CD4-positive, alpha-beta memory T cell (primary cell): Measurements from ENCODE around the gene MROH7. TPM values are rescaled to one million over a fixed set of nuclear protein-coding genes. Genes with fewer than 3 reads are reported as not detected.

ENCODE experiments used
- CTCF ChIA-PET: fragments of 350-600 bp; sonication (Branson Sonifier 250); formaldehyde crosslinking; loops from one replicate; lab custom pipeline; 2021; ENCODE audit warnings: inconsistent platforms; ENCODE audit not compliant: partially characterized antibody; lab: Charles Lee
- POLR2A ChIA-PET: fragments of 350-600 bp; sonication (Branson Sonifier 250); formaldehyde crosslinking; loops from one replicate; lab custom pipeline; 2021; ENCODE audit not compliant: partially characterized antibody; lab: Charles Lee
- DNase-seq, 5 donors: peaks; one replicate each; pipeline versions ENCODE4 v3.0.0 to v3.0.0-alpha.2; 2020 to 2022; ENCODE audit warnings: mixed read lengths in 1 of 5
- H3K27ac ChIP-seq: one replicate; pipeline ENCODE4 v1.7.0; 2013; ENCODE audit warnings: low read depth, low read length
- H3K27me3 ChIP-seq: 2 replicates; pipeline ENCODE4 v1.7.0; 2013; ENCODE audit warnings: mild to moderate bottlenecking, low read length, moderate library complexity; ENCODE audit not compliant: insufficient read depth
- H3K36me3 ChIP-seq: 2 replicates; pipeline ENCODE4 v1.7.0; 2013; ENCODE audit warnings: mild to moderate bottlenecking, low read length, moderate library complexity; ENCODE audit not compliant: insufficient read depth
- H3K4me1 ChIP-seq: 2 replicates; pipeline ENCODE4 v1.7.0; 2013; ENCODE audit warnings: mild to moderate bottlenecking, low read length, moderate library complexity; ENCODE audit not compliant: insufficient read depth
- H3K4me3 ChIP-seq, 2 donors: one replicate each; pipeline ENCODE4 v1.7.0; 2013; ENCODE audit warnings: low read length in 2 of 2, mild to moderate bottlenecking in 1 of 2
- H3K9me3 ChIP-seq, 2 donors: one replicate each; pipeline ENCODE4 v1.7.0; 2013; ENCODE audit warnings: low read length in 2 of 2, control low read depth in 1 of 2; ENCODE audit not compliant: control insufficient read depth in 1 of 2
- H3K27ac Mint-ChIP-seq, 7 donors: one replicate each; pipeline ENCODE4 v1.8.0; 2020 to 2021; ENCODE audit warnings: mixed read lengths in 7 of 7, mild to moderate bottlenecking in 6 of 7, inconsistent platforms in 3 of 7, moderate library complexity in 3 of 7
- H3K27me3 Mint-ChIP-seq, 2 donors: one replicate each; pipeline ENCODE4 v1.8.0; 2020 to 2021; ENCODE audit warnings: mixed read lengths in 2 of 2
- H3K36me3 Mint-ChIP-seq, 2 donors: one replicate each; pipeline ENCODE4 v1.8.0; 2020 to 2021; ENCODE audit warnings: mixed read lengths in 2 of 2, inconsistent platforms in 1 of 2, mild to moderate bottlenecking in 1 of 2
- H3K4me1 Mint-ChIP-seq, 4 donors: one replicate each; pipeline ENCODE4 v1.8.0; 2020 to 2021; ENCODE audit warnings: mixed read lengths in 4 of 4, mild to moderate bottlenecking in 1 of 4
- H3K4me3 Mint-ChIP-seq, 8 donors: one replicate each; pipeline ENCODE4 v1.8.0; 2020 to 2021; ENCODE audit warnings: mixed read lengths in 8 of 8, mild to moderate bottlenecking in 7 of 8, moderate library complexity in 6 of 8, inconsistent platforms in 3 of 8
- H3K9me3 Mint-ChIP-seq, 8 donors: one replicate each; pipeline ENCODE4 v1.8.0; 2020 to 2021; ENCODE audit warnings: mixed read lengths in 8 of 8, mild to moderate bottlenecking in 5 of 8, inconsistent platforms in 3 of 8, moderate library complexity in 1 of 8
- intact Hi-C: fragments of 100-400 bp; cut with micrococcal nuclease; formaldehyde crosslinking; loops from one replicate; pipeline ENCODE4 v1.15.1; 2023
- polyA plus RNA-seq, 2 donors: library from polyadenylated mRNA; unstranded; fragments of 300-500 nt; fragmentation: Illumina TruSeq; gene quantifications; one replicate each; pipeline ENCODE4 v1.2.3, GENCODE V29; 2021
- total RNA-seq, 2 experiments: library from RNA; stranded (reverse); gene quantifications; one replicate each; pipeline ENCODE4 v1.2.3, GENCODE V29; 2021

The MROH7 gene
- total and polyA plus RNA-seq, 4 experiments from 2014 or later, result 0.22 to 0.38 TPM; not detected in 2

DNA sequence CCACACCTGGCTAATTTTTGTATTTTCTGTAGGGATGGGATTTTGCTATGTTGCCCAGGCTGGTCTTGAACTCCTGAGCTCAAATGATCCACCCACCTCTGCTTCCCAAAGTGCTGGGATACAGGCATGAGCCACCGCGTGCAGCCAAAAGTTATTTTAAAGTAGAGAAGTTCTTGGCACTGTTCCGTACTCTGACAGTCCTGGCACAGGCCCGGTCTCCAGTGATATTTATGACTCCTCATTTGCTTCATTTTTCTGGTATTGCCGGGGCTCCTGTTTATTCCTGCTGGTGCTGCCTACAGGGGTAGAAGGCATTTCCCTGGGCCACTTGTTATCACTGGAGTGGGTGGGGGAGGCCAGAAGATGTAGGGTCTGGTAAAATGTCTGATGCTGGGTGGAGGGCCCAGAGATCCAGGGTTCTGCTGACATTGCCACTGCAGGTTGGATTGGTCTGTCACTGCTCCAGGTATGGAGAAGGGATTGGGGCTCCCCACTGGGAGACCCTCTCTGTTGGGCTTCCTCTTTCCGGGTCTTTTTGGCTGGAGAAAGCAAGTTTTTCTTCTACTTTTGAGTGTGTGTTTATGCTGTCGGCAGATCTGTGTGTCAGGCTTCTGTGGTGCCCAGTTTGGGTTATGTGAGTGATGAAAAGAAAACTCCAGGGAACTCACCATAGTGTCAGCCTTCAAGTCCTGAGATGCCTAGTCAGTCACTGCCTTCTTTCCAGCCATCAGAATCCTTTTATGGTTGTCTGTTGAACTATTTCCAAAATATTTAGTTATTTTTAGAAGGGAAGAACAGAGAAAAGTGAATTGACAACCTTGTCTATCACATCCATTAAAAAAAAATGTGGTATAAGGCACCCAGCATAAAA is 4.5 kb downstream of the MROH7 start:
- Mint-ChIP-seq H3K4me3 (no peak overlapping the region), H3K27me3 (peaks cover 7 to 11% of the 10 kb centered on the region in 2 donors), H3K27ac (no peak overlapping the region), H3K4me1 (no peaks in the 10 kb centered on the region), H3K36me3 (peaks cover 0 to 4% of the 10 kb centered on the region in 2 donors), H3K9me3 (peaks cover 0 to 30% (median 14%) of the 10 kb centered on the region in 8 donors)
- no peaks in the 10 kb centered on the region for H3K9me3 ChIP-seq
- H3K27ac ChIP-seq, result no peak overlapping the region
- H3K36me3 ChIP-seq, result no peaks in the 10 kb centered on the region
- POLR2A ChIA-PET, result no interaction called here
- no peak overlapping the region for H3K4me3 ChIP-seq
- no peak for DNase-seq
- no peaks in the 10 kb centered on the region for H3K4me1 ChIP-seq
- H3K27me3 ChIP-seq, result no peaks in the 10 kb centered on the region
- CTCF ChIA-PET, result no interaction called here
- intact Hi-C loops, result no loop called here

DNA sequence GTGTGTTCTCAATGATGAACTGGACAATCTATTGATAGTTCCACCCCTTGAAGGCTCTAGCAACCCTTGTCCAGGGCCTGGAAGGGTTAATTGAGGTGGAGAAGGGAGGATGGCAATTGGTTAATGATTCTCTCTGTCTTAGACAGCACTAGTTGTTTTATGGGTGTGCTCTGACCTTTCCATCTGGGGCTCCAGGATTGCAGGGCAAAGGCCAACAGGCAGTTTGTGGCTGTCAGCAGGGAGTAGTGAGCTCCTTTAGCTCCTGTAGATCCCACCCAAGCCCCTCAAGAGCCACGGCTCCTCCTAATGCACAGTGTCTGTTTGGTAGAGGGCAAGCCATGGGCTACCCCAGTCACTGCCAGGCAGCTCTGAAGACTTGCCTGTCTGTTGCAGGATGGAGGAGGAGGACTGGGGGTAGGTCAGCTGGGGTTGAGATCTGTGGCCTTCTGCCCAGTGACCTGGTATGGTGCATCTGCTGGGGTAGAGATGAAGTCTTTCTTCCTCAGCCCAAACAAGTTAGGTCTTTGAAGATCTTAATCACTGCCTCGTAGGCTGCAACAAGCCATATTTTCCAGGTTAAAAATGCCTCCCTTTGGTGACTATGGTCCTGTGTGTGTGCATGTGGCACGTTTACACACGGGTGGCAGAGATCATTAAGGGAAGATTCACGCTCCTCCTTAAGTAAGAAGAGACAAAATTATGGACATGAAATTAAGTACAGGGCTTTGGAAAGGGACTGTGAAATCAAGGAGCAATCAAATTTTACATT is 7.7 kb downstream of the MROH7 start:
- Mint-ChIP-seq H3K27ac (no peak overlapping the region), H3K27me3 (peaks cover 11 to 12% of the 10 kb centered on the region in 2 donors), H3K4me3 (no peak overlapping the region), H3K9me3 (peaks cover 0 to 9% (median 0%) of the 10 kb centered on the region in 8 donors), H3K36me3 (no peaks in the 10 kb centered on the region), H3K4me1 (no peaks in the 10 kb centered on the region)
- ChIA-PET POLR2A (no interaction called here), CTCF (interaction anchor here (0.6 kb wide), 1 partner anchor 27 kb away, joined by 3 read pairs; no protein-coding TSS in a partner anchor)
- Histone ChIP-seq H3K36me3 (no peaks in the 10 kb centered on the region), H3K27ac (no peak overlapping the region), H3K4me1 (no peaks in the 10 kb centered on the region), H3K9me3 (no peaks in the 10 kb centered on the region), H3K27me3 (no peaks in the 10 kb centered on the region), H3K4me3 (no peak overlapping the region)
- DNase-seq, result no peak
- intact Hi-C loops, result no loop called here

DNA sequence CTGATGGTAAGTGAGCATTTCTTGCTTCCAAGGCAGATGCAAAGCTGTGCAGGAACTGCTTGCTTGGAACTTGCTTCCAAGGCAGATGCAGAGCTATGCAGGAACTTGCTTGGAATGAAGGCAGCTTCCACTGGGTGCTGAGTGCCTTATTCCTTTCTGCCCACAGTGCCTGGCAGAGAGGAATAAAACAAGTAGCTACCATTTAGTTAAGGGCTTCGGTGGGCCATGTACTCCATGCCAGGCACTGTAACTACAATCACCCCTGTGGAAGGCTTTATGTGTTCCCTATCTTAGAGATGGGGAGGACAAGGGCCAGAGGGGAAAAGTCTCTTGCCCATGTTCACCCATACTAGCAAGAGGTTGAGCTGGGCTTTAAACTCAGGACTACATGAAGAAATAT is 8.3 kb downstream of the MROH7 start:
- H3K4me1 Mint-ChIP-seq, result no peaks in the 10 kb centered on the region
- Histone ChIP-seq H3K4me3 (no peak overlapping the region), H3K27me3 (no peaks in the 10 kb centered on the region), H3K36me3 (no peaks in the 10 kb centered on the region), H3K27ac (no peak overlapping the region), H3K4me1 (no peaks in the 10 kb centered on the region), H3K9me3 (no peaks in the 10 kb centered on the region)
- no peak for DNase-seq
- H3K27ac Mint-ChIP-seq, result no peak overlapping the region
- peaks cover 0 to 8% (median 0%) of the 10 kb centered on the region in 8 donors for H3K9me3 Mint-ChIP-seq
- peaks cover 11 to 12% of the 10 kb centered on the region in 2 donors for H3K27me3 Mint-ChIP-seq
- no peak overlapping the region for H3K4me3 Mint-ChIP-seq
- ChIA-PET POLR2A (no interaction called here), CTCF (interaction anchor here (0.6 kb wide), 1 partner anchor 26 kb away, joined by 3 read pairs; no protein-coding TSS in a partner anchor)
- intact Hi-C loops, result no loop called here
- no peaks in the 10 kb centered on the region for H3K36me3 Mint-ChIP-seq

DNA sequence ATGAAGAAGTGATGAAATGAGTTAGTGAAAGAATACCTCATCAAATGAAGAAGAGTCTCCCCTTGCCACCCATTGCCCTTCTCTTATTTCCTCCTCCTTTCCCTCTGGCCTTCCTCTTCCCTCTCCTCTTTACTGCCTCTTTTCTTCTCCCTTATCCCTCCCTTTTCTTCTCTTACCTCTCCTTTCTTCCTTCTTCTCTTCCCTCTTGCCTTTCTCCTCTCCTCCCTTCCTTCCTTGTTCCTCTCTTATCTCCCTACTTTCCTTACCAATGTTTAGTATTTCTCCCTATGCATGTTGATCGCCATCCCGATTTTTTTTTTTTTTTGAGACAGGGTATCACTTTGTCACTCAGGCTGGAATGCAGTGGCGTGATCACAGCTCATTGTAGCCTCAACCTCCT is 8.8 kb downstream of the MROH7 start:
- POLR2A ChIA-PET, result no interaction called here
- CTCF ChIA-PET, result no interaction called here
- no peak overlapping the region for H3K27ac ChIP-seq
- H3K4me3 ChIP-seq, result no peak overlapping the region
- Mint-ChIP-seq H3K9me3 (peaks cover 0 to 8% (median 0%) of the 10 kb centered on the region in 8 donors), H3K4me3 (peak overlapping the region in 1 of 8 donors; percentile 16), H3K27me3 (peaks cover 11 to 12% of the 10 kb centered on the region in 2 donors), H3K36me3 (no peaks in the 10 kb centered on the region), H3K27ac (no peak overlapping the region), H3K4me1 (no peaks in the 10 kb centered on the region)
- no peaks in the 10 kb centered on the region for H3K27me3 ChIP-seq
- H3K4me1 ChIP-seq, result no peaks in the 10 kb centered on the region
- DNase-seq, result no peak
- intact Hi-C loops, result no loop called here
- H3K36me3 ChIP-seq, result no peaks in the 10 kb centered on the region
- H3K9me3 ChIP-seq, result no peaks in the 10 kb centered on the region

DNA sequence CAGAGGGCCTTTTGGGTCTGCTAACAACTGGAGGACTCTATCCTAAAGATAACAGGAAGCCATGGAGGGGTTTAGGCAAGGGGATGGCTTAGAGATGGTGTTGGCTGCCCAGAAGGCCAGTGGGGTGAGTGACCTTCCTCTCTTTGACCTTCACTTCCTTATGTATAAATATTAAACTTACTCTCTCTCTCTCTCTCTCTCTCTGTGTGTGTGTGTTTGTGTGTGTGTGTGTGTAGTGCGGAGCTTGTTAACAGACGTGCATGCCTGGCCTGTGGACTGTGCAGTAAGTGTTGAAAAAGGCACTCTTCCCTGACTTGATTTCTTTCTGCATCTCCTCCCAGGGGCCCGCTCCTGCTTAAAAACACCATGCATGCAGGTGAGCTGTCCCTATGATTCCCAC is 10.0 kb downstream of the MROH7 start:
- H3K4me1 ChIP-seq, result no peaks in the 10 kb centered on the region
- no peak for DNase-seq
- Mint-ChIP-seq H3K27ac (no peak overlapping the region), H3K27me3 (peaks cover 11 to 12% of the 10 kb centered on the region in 2 donors), H3K9me3 (no peaks in the 10 kb centered on the region), H3K4me3 (no peak overlapping the region), H3K4me1 (no peaks in the 10 kb centered on the region), H3K36me3 (no peaks in the 10 kb centered on the region)
- H3K27me3 ChIP-seq, result no peaks in the 10 kb centered on the region
- ChIA-PET POLR2A (no interaction called here), CTCF (no interaction called here)
- H3K36me3 ChIP-seq, result no peaks in the 10 kb centered on the region
- H3K27ac ChIP-seq, result no peak overlapping the region
- no peak overlapping the region for H3K4me3 ChIP-seq
- no peaks in the 10 kb centered on the region for H3K9me3 ChIP-seq
- intact Hi-C loops, result no loop called here

DNA sequence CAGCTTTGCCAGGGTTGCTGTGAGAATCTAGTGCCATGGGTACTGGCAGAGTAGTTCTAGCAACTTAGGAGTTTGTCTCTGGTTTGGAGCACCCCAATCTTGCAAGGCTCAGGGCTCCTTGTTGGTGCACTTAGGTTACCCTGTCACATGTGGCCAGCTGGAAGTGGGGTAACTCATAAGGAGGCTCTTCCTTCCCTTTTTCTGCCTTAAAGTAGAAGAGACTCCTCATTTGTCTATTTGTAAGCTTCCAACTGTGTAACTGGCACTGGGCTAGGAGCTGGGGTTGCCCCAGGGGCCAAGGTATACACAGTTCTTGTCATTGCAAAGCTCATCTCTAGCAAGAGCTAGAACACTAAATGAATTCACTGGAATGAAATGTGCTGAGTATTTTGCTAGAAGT is 10.6 kb downstream of the MROH7 start:
- Histone ChIP-seq H3K36me3 (no peaks in the 10 kb centered on the region), H3K4me1 (no peaks in the 10 kb centered on the region), H3K27me3 (no peaks in the 10 kb centered on the region), H3K27ac (no peak overlapping the region), H3K9me3 (no peaks in the 10 kb centered on the region), H3K4me3 (no peak overlapping the region)
- intact Hi-C loops, result no loop called here
- H3K36me3 Mint-ChIP-seq, result no peaks in the 10 kb centered on the region
- H3K27me3 Mint-ChIP-seq, result peaks cover 8 to 12% of the 10 kb centered on the region in 2 donors
- H3K4me1 Mint-ChIP-seq, result no peaks in the 10 kb centered on the region
- ChIA-PET CTCF (no interaction called here), POLR2A (no interaction called here)
- no peak for DNase-seq
- no peaks in the 10 kb centered on the region for H3K9me3 Mint-ChIP-seq
- no peak overlapping the region for H3K27ac Mint-ChIP-seq
- no peak overlapping the region for H3K4me3 Mint-ChIP-seq

DNA sequence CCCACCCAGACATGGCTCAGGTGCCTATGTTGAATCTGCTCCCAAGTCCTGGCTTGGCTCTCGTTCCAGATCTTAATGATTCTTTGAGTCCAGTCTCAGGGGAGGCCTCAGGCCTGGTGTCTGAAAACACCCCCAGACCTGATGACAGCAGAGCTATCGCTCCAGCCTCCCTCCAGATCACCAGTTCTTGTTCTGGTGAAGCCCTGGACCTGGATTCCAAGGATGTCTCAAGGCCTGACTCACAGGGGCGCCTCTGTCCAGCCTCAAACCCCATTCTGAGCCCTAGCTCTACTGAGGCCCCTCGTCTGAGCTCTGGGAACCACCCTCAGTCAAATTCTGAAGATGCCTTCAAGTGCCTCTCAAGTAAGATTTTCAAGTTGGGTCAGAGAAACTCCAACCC is 11.4 kb downstream of the MROH7 start:
- Histone ChIP-seq H3K27me3 (no peaks in the 10 kb centered on the region), H3K4me3 (no peak overlapping the region), H3K36me3 (no peaks in the 10 kb centered on the region), H3K27ac (no peak overlapping the region), H3K4me1 (no peaks in the 10 kb centered on the region), H3K9me3 (no peaks in the 10 kb centered on the region)
- no peak for DNase-seq
- POLR2A ChIA-PET, result no interaction called here
- CTCF ChIA-PET, result no interaction called here
- intact Hi-C loops, result no loop called here
- H3K9me3 Mint-ChIP-seq, result peaks cover 0 to 6% (median 3%) of the 10 kb centered on the region in 8 donors
- no peaks in the 10 kb centered on the region for H3K36me3 Mint-ChIP-seq
- H3K27ac Mint-ChIP-seq, result no peak overlapping the region
- H3K4me1 Mint-ChIP-seq, result no peaks in the 10 kb centered on the region
- no peak overlapping the region for H3K4me3 Mint-ChIP-seq
- peaks cover 7 to 12% of the 10 kb centered on the region in 2 donors for H3K27me3 Mint-ChIP-seq
